Measurements from ENCODE around the gene NAMPT. TPM values are rescaled to one million over a fixed set of nuclear protein-coding genes. Genes with fewer than 3 reads are reported as not detected.

Gene NAMPT
- total RNA-seq, 1 experiment from 2014 or later = 80.8 TPM

- BruUV-seq (replicated peaks) = no TSS peak
- TF ChIP-seq SIN3A (IDR thresholded peaks at IDR 0.05; ENCODE audit: borderline replicate concordance, insufficient read depth, low read depth, low read length) = no peak
- TF ChIP-seq REST (IDR thresholded peaks at IDR 0.05; ENCODE audit: insufficient read depth in 1 of 2, low read depth in 2 of 2, low read length in 1 of 2) = no peak
- TF ChIP-seq POLR2AphosphoS5 (IDR thresholded peaks at IDR 0.05; ENCODE audit: low read depth, low read length) = no peak
- no peak for TF ChIP-seq TCF7L2 (IDR thresholded peaks at IDR 0.05; ENCODE audit: low read depth, low read length)
- no peak for TF ChIP-seq CTCF (IDR thresholded peaks at IDR 0.05)
- H3K9me3 ChIP-seq (ENCODE audit: control insufficient read depth, insufficient read depth, low read depth, low read length) = no peaks in the 10 kb centered on the region
- H3K27ac ChIP-seq (ENCODE audit: low read length) = no peak overlapping the region
- in situ Hi-C loops (cut with HindIII; ENCODE audit: low pct_unique_long_range_greater_than_20kb, low sequenced_read_pairs) = no loop called here
- ChIA-PET CTCF (no interaction called here), POLR2A (no interaction called here)
- intact Hi-C loops (cut with micrococcal nuclease; ENCODE audit: unreplicated experiment) = no loop called here
- H3K4me3 ChIP-seq (ENCODE audit: low read depth in 2 of 2, low read length in 2 of 2) = no peak overlapping the region
- H3K4me1 ChIP-seq (ENCODE audit: control insufficient read depth, insufficient read depth, low read length) = no peaks in the 10 kb centered on the region
- DNase-seq (ENCODE audit: low read depth, low spot score) (no peak), ATAC-seq (no peak)
- no peaks in the 10 kb centered on the region; the same call in 1 of the 2 replicates for H3K27me3 ChIP-seq (ENCODE audit: control insufficient read depth, insufficient read depth, low read length)
- no peaks in the 10 kb centered on the region for H3K36me3 ChIP-seq (ENCODE audit: control insufficient read depth, insufficient read depth, low read length)
Observed at GRCh38 chr7:106309362-106309761, 24.6 kb upstream of the NAMPT start.

DNA sequence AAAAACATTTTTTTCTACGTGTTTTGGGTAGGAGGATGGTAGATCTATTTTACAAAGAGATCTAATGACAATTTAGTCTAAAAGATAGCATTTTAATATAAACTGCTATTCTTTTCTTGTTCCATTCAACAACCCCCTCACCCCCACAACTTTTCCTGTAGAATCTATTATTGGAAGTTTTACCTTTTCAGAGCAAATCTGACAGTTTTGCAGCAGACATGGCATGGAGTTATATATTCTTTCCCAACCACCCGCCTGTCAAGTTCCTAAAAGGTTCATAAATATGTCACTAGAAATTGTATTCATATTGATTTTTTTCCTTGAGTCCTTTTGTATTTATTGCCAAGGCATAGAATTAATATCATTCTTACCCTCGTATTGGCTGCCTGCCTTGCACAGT lies 21.5 kb upstream of the NAMPT start:
- Histone ChIP-seq H3K9me3 (ENCODE audit: control insufficient read depth, insufficient read depth, low read depth, low read length) (no peaks in the 10 kb centered on the region), H3K27me3 (ENCODE audit: control insufficient read depth, insufficient read depth, low read length) (no peaks in the 10 kb centered on the region), H3K36me3 (ENCODE audit: control insufficient read depth, insufficient read depth, low read length) (no peaks in the 10 kb centered on the region), H3K4me3 (ENCODE audit: low read depth in 2 of 2, low read length in 2 of 2) (no peak overlapping the region), H3K27ac (ENCODE audit: low read length) (no peak overlapping the region), H3K4me1 (ENCODE audit: control insufficient read depth, insufficient read depth, low read length) (no peaks in the 10 kb centered on the region)
- in situ Hi-C loops (cut with HindIII; ENCODE audit: low pct_unique_long_range_greater_than_20kb, low sequenced_read_pairs) (no loop called here), intact Hi-C loops (cut with micrococcal nuclease; ENCODE audit: unreplicated experiment) (no loop called here)
- no peak for DNase-seq (ENCODE audit: low read depth, low spot score)
- BruUV-seq (replicated peaks) = no TSS peak
- ChIA-PET CTCF (no interaction called here), POLR2A (no interaction called here)
- TF ChIP-seq TCF7L2 (IDR thresholded peaks at IDR 0.05; ENCODE audit: low read depth, low read length) = no peak
- TF ChIP-seq POLR2AphosphoS5 (IDR thresholded peaks at IDR 0.05; ENCODE audit: low read depth, low read length) = no peak
- TF ChIP-seq REST (IDR thresholded peaks at IDR 0.05; ENCODE audit: insufficient read depth in 1 of 2, low read depth in 2 of 2, low read length in 1 of 2) = no peak
- TF ChIP-seq CTCF (IDR thresholded peaks at IDR 0.05) = no peak
- TF ChIP-seq SIN3A (IDR thresholded peaks at IDR 0.05; ENCODE audit: borderline replicate concordance, insufficient read depth, low read depth, low read length) = no peak
- no peak for ATAC-seq
